PC-3 (cell line): ENCODE data around the gene SLC9A9. TPM values are rescaled to one million over a fixed set of nuclear protein-coding genes. Genes with fewer than 3 reads are reported as not detected.

Source experiments
- ATAC-seq: fragments of 200-7000 bp; cut with Tn5 transposase; 2 replicates; pipeline ENCODE4 v1.9.1; 2020; ENCODE audit warnings: mild to moderate bottlenecking, moderate library complexity
- BruUV-seq: library from RNA; stranded (reverse); fragments of 400-500 nt; replicated peaks from 2 replicates; lab custom pipeline; 2021; lab: Mats Ljungman, UMichigan
- CTCF ChIA-PET: fragments of 300-600 bp; sonication (Branson Sonifier 250); formaldehyde crosslinking; loops from one replicate; lab custom pipeline; 2022; ENCODE audit warnings: antibody characterized with exemption; lab: Charles Lee
- POLR2A ChIA-PET: fragments of 300-600 bp; sonication (Branson Sonifier 250); formaldehyde crosslinking; loops from one replicate; lab custom pipeline; 2022; ENCODE audit warnings: antibody characterized with exemption; ENCODE audit not compliant: unreplicated experiment; lab: Charles Lee
- DNase-seq: peaks from one replicate; pipeline ENCODE4 v3.0.0-alpha.2; 2015
- H2AFZ ChIP-seq: fragments of 300-600 bp; sonication (generic); 2 replicates; pipeline ENCODE4 v1.6.0; 2016; ENCODE audit warnings: antibody characterized with exemption, low read length
- H3F3A ChIP-seq: fragments of 300-600 bp; sonication (generic); one replicate; pipeline ENCODE4 v1.6.0; 2017; ENCODE audit warnings: antibody characterized with exemption, low read length, control low read depth, mild to moderate bottlenecking; ENCODE audit not compliant: unreplicated experiment
- H3K27ac ChIP-seq: fragments of 300-600 bp; sonication (generic); 2 replicates; pipeline ENCODE4 v1.5.1; 2016; ENCODE audit warnings: mild to moderate bottlenecking, low read length
- H3K27me3 ChIP-seq: fragments of 300-600 bp; sonication (generic); 2 replicates; pipeline ENCODE4 v1.6.1; 2016; ENCODE audit warnings: low read length, mixed read lengths
- H3K36me3 ChIP-seq: fragments of 300-600 bp; sonication (generic); 2 replicates; pipeline ENCODE4 v1.6.1; 2016; ENCODE audit warnings: low read depth, mixed run types, low read length, mixed read lengths
- H3K4me1 ChIP-seq: fragments of 300-600 bp; sonication (generic); 2 replicates; pipeline ENCODE4 v1.5.1; 2016; ENCODE audit warnings: low read length; ENCODE audit not compliant: insufficient read depth
- H3K4me2 ChIP-seq: fragments of 300-600 bp; sonication (generic); 2 replicates; pipeline ENCODE4 v1.6.0; 2016; ENCODE audit warnings: low read length
- H3K4me3 ChIP-seq: fragments of 300-600 bp; sonication (generic); 2 replicates; pipeline ENCODE4 v1.5.1; 2016; ENCODE audit warnings: mild to moderate bottlenecking, low read length, mixed read lengths
- H3K79me2 ChIP-seq: fragments of 300-600 bp; sonication (generic); 2 replicates; pipeline ENCODE4 v1.6.1; 2017; ENCODE audit warnings: low read length, mixed read lengths
- H3K9ac ChIP-seq: fragments of 300-600 bp; sonication (generic); 2 replicates; pipeline ENCODE4 v1.6.0; 2016; ENCODE audit warnings: mild to moderate bottlenecking, low read length
- H3K9me2 ChIP-seq: fragments of 300-600 bp; sonication (generic); replicated peaks from 2 replicates; pipeline ENCODE4 v1.6.1; 2016; ENCODE audit warnings: mixed run types, low read length, mixed read lengths
- H3K9me3 ChIP-seq: fragments of 300-600 bp; sonication (generic); 2 replicates; pipeline ENCODE4 v1.6.1; 2016; ENCODE audit warnings: low read length, mixed read lengths
- H4K20me1 ChIP-seq: fragments of 300-600 bp; sonication (generic); 2 replicates; pipeline ENCODE4 v1.6.1; 2016; ENCODE audit warnings: low read length, mixed read lengths
- EZH2 ChIP-seq: fragments of 300-600 bp; sonication (generic); IDR thresholded peaks from one replicate; pipeline ENCODE4 v1.6.1; 2017; ENCODE audit warnings: antibody characterized with exemption, mild to moderate bottlenecking, low read length; ENCODE audit not compliant: unreplicated experiment
- EZH2phosphoT487 ChIP-seq: fragments of 300-600 bp; sonication (generic); IDR thresholded peaks from 2 replicates; pipeline ENCODE4 v1.6.1; 2018; ENCODE audit warnings: mild to moderate bottlenecking, antibody characterized with exemption, low read length, borderline replicate concordance
- intact Hi-C: fragments of 100-400 bp; cut with micrococcal nuclease; formaldehyde crosslinking; loops from 2 replicates; pipeline ENCODE4 v1.9.0; 2023
- total RNA-seq: library from RNA; depleted of rRNA; stranded (reverse); fragments of >200 nt; gene quantifications from 2 replicates; pipeline ENCODE4 v1.2.3, GENCODE V29; 2014
- TF ChIP-seq, protein P1 (sequence below): fragments of 300-600 bp; sonication (generic); conservative IDR thresholded peaks from 2 replicates; pipeline ENCODE4 v1.5.1; 2017; ENCODE audit warnings: antibody characterized with exemption, low read depth, mild to moderate bottlenecking, low read length

SLC9A9 gene
- total RNA-seq, 1 experiment from 2014 or later = 0.07 TPM

GRCh38 chr3:143445118-143445517, 403.1 kb downstream of the SLC9A9 start:
- TF ChIP-seq, protein P1, sequence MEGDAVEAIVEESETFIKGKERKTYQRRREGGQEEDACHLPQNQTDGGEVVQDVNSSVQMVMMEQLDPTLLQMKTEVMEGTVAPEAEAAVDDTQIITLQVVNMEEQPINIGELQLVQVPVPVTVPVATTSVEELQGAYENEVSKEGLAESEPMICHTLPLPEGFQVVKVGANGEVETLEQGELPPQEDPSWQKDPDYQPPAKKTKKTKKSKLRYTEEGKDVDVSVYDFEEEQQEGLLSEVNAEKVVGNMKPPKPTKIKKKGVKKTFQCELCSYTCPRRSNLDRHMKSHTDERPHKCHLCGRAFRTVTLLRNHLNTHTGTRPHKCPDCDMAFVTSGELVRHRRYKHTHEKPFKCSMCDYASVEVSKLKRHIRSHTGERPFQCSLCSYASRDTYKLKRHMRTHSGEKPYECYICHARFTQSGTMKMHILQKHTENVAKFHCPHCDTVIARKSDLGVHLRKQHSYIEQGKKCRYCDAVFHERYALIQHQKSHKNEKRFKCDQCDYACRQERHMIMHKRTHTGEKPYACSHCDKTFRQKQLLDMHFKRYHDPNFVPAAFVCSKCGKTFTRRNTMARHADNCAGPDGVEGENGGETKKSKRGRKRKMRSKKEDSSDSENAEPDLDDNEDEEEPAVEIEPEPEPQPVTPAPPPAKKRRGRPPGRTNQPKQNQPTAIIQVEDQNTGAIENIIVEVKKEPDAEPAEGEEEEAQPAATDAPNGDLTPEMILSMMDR = no peak
- TF ChIP-seq EZH2 (no peak), EZH2phosphoT487 (no peak)
- no peaks in the 10 kb centered on the region for H3K9me2 ChIP-seq
- CTCF ChIA-PET = no interaction called here
- no peak overlapping the region for H2AFZ ChIP-seq
- POLR2A ChIA-PET = no interaction called here
- no peak overlapping the region for H3K4me3 ChIP-seq
- H3K4me1 ChIP-seq = peaks cover 26% of the 10 kb centered on the region
- intact Hi-C loops = no loop called here
- no peak overlapping the region for H3K4me2 ChIP-seq
- H4K20me1 ChIP-seq = no peaks in the 10 kb centered on the region
- no TSS peak for BruUV-seq
- no peaks in the 10 kb centered on the region for H3K9me3 ChIP-seq
- H3K27me3 ChIP-seq = no peaks in the 10 kb centered on the region
- H3K79me2 ChIP-seq = no peaks in the 10 kb centered on the region
- H3K9ac ChIP-seq = no peak overlapping the region
- no peak for ATAC-seq
- no peaks in the 10 kb centered on the region for H3F3A ChIP-seq
- H3K27ac ChIP-seq = 0 out of 2 replicates have a peak overlapping the region, but pooled peaks have one; percentile 92
- no peaks in the 10 kb centered on the region for H3K36me3 ChIP-seq
- DNase-seq = peak; percentile 28

DNA sequence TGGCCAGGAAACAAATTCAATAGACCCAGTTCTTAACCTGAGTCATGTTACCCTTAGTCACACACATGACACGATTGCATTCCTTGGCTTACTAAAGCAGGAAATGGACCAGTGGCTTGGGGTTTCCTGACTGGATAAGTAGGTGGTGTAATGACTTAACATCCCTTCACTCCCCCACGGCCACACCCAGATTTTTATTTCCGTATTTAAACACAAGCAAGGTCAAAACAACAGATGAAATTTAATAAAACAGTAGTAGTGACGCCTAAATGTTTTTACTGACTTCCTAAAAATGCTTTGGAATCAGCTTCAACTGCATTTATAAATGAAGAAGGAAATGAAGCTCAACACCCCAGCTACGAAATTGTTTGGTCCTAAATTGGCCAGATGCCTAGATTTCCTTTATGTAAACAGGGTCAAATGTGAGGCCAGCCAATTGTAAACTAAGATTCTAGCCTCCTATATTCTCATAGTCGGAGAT, 404.4 kb downstream of the SLC9A9 start:
- ATAC-seq = peak; percentile 99
- TF ChIP-seq EZH2 (no peak), EZH2phosphoT487 (no peak)
- TF ChIP-seq, protein P1 = no peak
- Histone ChIP-seq H3K4me3 (peak overlapping the region; percentile 22; the same call in 1 of the 2 replicates), H3F3A (no peaks in the 10 kb centered on the region), H3K9ac (peak overlapping the region; percentile 56), H3K79me2 (no peaks in the 10 kb centered on the region), H3K27ac (peak overlapping the region; percentile 92), H3K27me3 (no peaks in the 10 kb centered on the region), H3K4me1 (peaks cover 26% of the 10 kb centered on the region), H4K20me1 (no peaks in the 10 kb centered on the region), H3K9me2 (no peaks in the 10 kb centered on the region), H3K9me3 (no peaks in the 10 kb centered on the region), H3K4me2 (peak overlapping the region; percentile 65), H2AFZ (peak overlapping the region; percentile 74), H3K36me3 (no peaks in the 10 kb centered on the region)
- intact Hi-C loops = loop anchor here (5.0 kb wide), 3 partner anchors 112 to 307 kb away; no protein-coding TSS in a partner anchor
- ChIA-PET CTCF (no interaction called here), POLR2A (interaction anchor here (0.6 kb wide), 1 partner anchor 160 kb away, joined by 19 read pairs; no protein-coding TSS in a partner anchor)
- DNase-seq = peak; percentile 94
- TSS peak; percentile 37 for BruUV-seq

DNA sequence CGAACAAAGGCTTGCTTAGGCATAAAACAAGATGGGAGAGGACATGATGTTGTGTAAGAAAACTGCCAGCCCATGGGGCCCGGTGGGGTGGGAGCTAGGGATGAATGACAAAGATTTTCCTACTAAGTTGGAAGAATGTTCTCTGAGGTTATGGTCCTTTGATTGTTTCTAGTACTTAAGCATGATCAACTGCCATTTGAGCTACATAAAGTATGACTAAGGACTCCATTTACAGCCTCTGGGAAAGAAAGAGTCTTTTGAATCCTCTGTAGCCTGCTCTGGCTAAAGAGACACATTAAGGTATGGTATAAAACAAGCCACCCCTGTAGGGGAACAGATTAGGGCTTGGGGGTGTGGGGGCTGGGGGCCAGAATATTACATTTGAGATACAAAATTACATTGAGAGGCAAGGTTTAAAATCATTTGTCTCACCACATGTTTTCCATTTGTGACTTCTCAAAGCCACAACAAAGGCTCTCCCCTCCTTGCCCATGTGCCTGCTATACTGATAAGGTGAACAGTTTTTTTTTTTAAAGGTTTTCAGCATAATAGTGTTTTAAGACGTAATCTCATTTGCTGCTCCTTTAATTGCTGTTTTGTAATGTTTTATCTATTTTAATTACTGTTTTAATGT, 405.3 kb downstream of the SLC9A9 start:
- Histone ChIP-seq H4K20me1 (no peaks in the 10 kb centered on the region), H3K27me3 (no peaks in the 10 kb centered on the region), H3K4me2 (peak overlapping the region; percentile 68), H3K36me3 (no peaks in the 10 kb centered on the region), H3K4me1 (peaks cover 26% of the 10 kb centered on the region), H2AFZ (0 out of 2 replicates have a peak overlapping the region, but pooled peaks have one; percentile 42), H3F3A (no peaks in the 10 kb centered on the region), H3K79me2 (no peaks in the 10 kb centered on the region), H3K4me3 (no peak overlapping the region), H3K9me2 (no peaks in the 10 kb centered on the region), H3K9me3 (no peaks in the 10 kb centered on the region), H3K9ac (peak overlapping the region; percentile 43), H3K27ac (peak overlapping the region; percentile 92)
- POLR2A ChIA-PET = interaction anchor here (0.6 kb wide), 1 partner anchor 159 kb away, joined by 19 read pairs; no protein-coding TSS in a partner anchor
- ATAC-seq (no peak), DNase-seq (peak; percentile 9)
- TF ChIP-seq EZH2 (no peak), EZH2phosphoT487 (no peak)
- TF ChIP-seq, protein P1 = no peak
- no TSS peak for BruUV-seq
- intact Hi-C loops = loop anchor here (5.0 kb wide), 3 partner anchors 111 to 306 kb away; no protein-coding TSS in a partner anchor
- CTCF ChIA-PET = no interaction called here
